Naive thymus-derived CD8-positive, alpha-beta T cell (primary cell): Measurements from ENCODE around the gene GNB2. TPM values are rescaled to one million over a fixed set of nuclear protein-coding genes. Genes with fewer than 3 reads are reported as not detected.
"Not testable (repeated sequence)": the region's sequence is repeated elsewhere in the genome, so short reads cannot be mapped to it uniquely, and the experiment has no call there.

ENCODE experiments used
- ATAC-seq, 2 donors: fragments of 150-1000 bp; cut with Tn5 transposase in 1 of 2; sonication (Bioruptor Pico), chemical (Tn5 transposase) in 1 of 2; 1 replicate in 1 of 2; 2 replicates in 1 of 2; pipeline ENCODE4 v1.10.0; 2021; ENCODE audit warnings: mild to moderate bottlenecking in 2 of 2, moderate library complexity in 2 of 2
- POLR2A ChIA-PET: fragments of 350-600 bp; sonication (Branson Sonifier 250); formaldehyde crosslinking; loops from one replicate; lab custom pipeline; 2021; ENCODE audit warnings: antibody characterized with exemption; lab: Charles Lee
- DNase-seq, 10 donors: peaks; one replicate each; pipeline versions ENCODE4 v3.0.0 to v3.0.0-alpha.2; 2020 to 2022
- H3K27ac Mint-ChIP-seq, 10 donors: one replicate each; pipeline ENCODE4 v1.8.0; 2020 to 2022; ENCODE audit warnings: mild to moderate bottlenecking in 10 of 10, mixed read lengths in 10 of 10, moderate library complexity in 4 of 10, inconsistent platforms in 1 of 10
- H3K27me3 Mint-ChIP-seq, 5 donors: one replicate each; pipeline ENCODE4 v1.8.0; 2021 to 2022; ENCODE audit warnings: mixed read lengths in 5 of 5
- H3K36me3 Mint-ChIP-seq, 3 donors: one replicate each; pipeline ENCODE4 v1.8.0; 2020 to 2022; ENCODE audit warnings: mixed read lengths in 3 of 3, mild to moderate bottlenecking in 2 of 3, inconsistent platforms in 1 of 3
- H3K4me1 Mint-ChIP-seq, 4 donors: one replicate each; pipeline ENCODE4 v1.8.0; 2021 to 2022; ENCODE audit warnings: mixed read lengths in 4 of 4
- H3K4me3 Mint-ChIP-seq, 10 donors: one replicate each; pipeline ENCODE4 v1.8.0; 2020 to 2022; ENCODE audit warnings: mild to moderate bottlenecking in 10 of 10, mixed read lengths in 10 of 10, moderate library complexity in 6 of 10, inconsistent platforms in 1 of 10
- H3K9me3 Mint-ChIP-seq, 9 donors: one replicate each; pipeline ENCODE4 v1.8.0; 2020 to 2022; ENCODE audit warnings: mixed read lengths in 9 of 9, mild to moderate bottlenecking in 3 of 9, inconsistent platforms in 1 of 9, moderate library complexity in 1 of 9
- polyA plus RNA-seq, 3 donors: library from polyadenylated mRNA; unstranded; fragments of 300-500 nt; fragmentation: Illumina TruSeq; gene quantifications; one replicate each; pipeline ENCODE4 v1.2.3, GENCODE V29; 2021
- total RNA-seq, 8 experiments: library from RNA in 2 of 8; stranded (reverse) in 2 of 8; gene quantifications; one replicate each; pipeline ENCODE4 v1.2.3 and lab custom pipeline; 2021 to 2026

GNB2 gene
- total and polyA plus RNA-seq, 5 experiments from 2014 or later = 34.8 to 118 (median 42.4) TPM

DNA sequence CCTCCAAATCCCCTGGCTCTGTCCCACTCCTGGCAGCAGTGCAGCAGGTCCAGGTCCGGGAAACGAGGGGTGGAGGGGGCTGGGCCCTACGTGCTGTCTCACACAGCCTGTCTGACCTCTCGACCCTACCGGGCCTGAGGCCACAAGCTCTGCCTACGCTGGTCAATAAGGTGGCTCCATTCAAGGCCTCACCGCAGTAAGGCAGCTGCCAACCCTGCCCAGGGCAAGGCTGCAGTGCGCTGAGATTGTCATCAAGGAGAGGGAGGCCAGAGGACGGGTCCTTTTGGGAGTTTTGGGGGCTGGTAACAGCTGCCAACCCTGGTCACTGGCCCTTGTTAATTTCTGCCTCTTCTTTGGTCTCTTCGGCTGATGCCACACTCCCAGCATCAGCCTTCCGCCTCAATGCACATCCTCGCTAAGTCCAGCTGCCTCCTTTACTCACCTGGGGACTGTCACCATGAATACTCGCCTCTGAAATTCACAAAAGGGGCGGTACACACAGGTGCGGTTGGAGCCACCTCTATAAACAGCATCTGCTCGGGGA is 50.3 kb downstream of the GNB2 start:
- Mint-ChIP-seq H3K4me3 (no peak overlapping the region), H3K27me3 (peaks cover 22 to 73% (median 43%) of the 10 kb centered on the region in 5 donors), H3K27ac (no peak overlapping the region), H3K36me3 (peaks cover 0 to 4% (median 0%) of the 10 kb centered on the region in 3 donors), H3K4me1 (peaks cover 2 to 6% (median 4%) of the 10 kb centered on the region in 4 donors), H3K9me3 (peaks cover 0 to 7% (median 3%) of the 10 kb centered on the region in 9 donors)
- POLR2A ChIA-PET = interaction anchor here (0.6 kb wide), 2 partner anchors 114 to 170 kb away, joined by 4 to 7 read pairs; no protein-coding TSS in a partner anchor
- DNase-seq (no peak), ATAC-seq (no peak)

DNA sequence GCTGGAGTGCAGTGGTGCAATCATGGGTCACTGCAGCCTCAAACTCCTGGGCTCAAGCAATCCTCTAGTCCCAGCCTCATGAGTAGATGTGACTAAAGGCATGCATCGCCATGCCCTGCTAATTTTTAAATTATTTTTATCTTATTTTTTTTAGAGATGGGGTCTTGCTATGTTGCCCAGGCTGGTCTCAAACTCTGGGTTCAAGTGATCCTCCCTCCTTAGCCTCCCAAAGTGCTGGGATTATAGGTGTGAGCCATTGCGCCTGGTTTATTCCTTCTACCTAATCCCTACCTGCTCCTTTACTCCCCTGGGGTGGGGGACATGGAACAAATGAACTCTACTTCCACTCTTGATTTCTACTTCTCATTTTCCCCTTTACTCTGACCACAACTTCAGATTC is 50.8 kb downstream of the GNB2 start:
- POLR2A ChIA-PET = interaction anchor here (1.0 kb wide), 1 partner anchor 160 kb away, joined by 3 read pairs; no protein-coding TSS in a partner anchor
- not testable (repeated sequence) for H3K4me1 Mint-ChIP-seq, DNase-seq, H3K4me3 Mint-ChIP-seq, H3K27ac Mint-ChIP-seq, H3K9me3 Mint-ChIP-seq, ATAC-seq, H3K36me3 Mint-ChIP-seq
- peaks cover 19 to 70% (median 38%) of the 10 kb centered on the region in 5 donors for H3K27me3 Mint-ChIP-seq

DNA sequence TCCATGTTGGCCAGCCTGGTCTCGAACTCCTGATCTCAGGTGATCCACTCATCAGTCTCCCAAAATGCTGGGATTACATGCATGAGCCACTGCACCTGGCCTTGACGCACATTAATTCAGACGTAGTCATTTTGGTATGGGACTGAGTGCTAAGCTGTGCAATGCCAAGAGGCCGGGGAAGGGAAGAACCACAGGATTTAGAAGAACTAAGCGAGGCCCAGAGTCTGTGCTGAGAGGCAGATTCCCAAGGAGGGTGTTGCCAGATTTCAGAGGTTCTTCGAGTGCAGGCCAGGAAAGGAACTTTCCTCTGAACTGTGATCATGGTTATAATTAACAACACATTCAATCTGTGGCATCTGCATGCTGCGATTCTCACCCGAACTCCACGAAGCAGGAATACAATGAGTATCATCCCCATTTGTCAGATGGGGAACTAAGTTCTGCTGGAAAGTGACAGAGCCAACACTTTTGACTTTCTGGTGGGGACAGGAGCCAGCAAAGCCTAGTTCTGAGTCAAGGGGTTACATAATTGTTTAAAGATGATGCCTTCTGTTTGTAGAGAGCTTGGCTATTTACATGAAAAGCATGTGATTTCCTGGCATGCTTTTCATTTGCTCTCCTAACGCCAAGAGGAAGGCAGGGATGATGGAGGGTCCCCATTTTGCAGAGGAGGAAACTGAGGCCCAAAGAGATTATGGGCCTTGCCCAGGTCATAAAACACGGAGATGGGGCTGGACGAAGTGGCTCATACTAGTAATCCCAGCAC is 53.6 kb downstream of the GNB2 start:
- Mint-ChIP-seq H3K36me3 (no peaks in the 10 kb centered on the region), H3K4me3 (no peak overlapping the region), H3K27ac (peak overlapping the region in 1 of 10 donors; percentile 24), H3K9me3 (no peaks in the 10 kb centered on the region), H3K27me3 (peaks cover 7 to 44% (median 24%) of the 10 kb centered on the region in 5 donors), H3K4me1 (peaks cover 2 to 6% (median 3%) of the 10 kb centered on the region in 4 donors)
- ATAC-seq (no peak), DNase-seq (no peak)
- POLR2A ChIA-PET = interaction anchor here (1.1 kb wide), 1 partner anchor 21 kb away, joined by 4 read pairs; the partner anchor contains the start of gene POP7

DNA sequence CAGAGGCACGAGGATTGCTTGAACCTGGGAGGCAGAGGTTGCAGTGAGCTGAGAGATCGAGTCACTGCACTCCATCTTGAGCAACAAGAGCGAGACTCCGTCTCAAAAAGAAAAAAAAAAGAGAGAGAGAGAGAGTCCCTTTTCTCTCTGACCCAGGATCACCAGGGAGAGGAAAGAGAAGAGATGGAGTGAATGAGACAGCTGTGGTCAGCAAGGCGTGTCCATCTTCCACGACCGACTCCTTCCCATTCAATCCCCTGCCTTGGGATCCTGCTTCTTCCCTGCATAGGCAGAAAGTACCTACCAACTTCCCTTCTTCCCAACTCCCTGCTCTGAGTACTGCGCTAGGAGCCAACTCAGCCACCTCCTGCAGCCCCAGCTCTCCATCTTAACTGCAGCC is 54.7 kb downstream of the GNB2 start:
- Mint-ChIP-seq H3K4me1 (peaks cover 2 to 6% (median 3%) of the 10 kb centered on the region in 4 donors), H3K27ac (peak overlapping the region in 1 of 10 donors; percentile 87), H3K9me3 (no peaks in the 10 kb centered on the region), H3K27me3 (peaks cover under 1 to 34% (median 17%) of the 10 kb centered on the region in 5 donors), H3K36me3 (no peaks in the 10 kb centered on the region), H3K4me3 (no peak overlapping the region)
- no peak for ATAC-seq
- DNase-seq = no peak
- POLR2A ChIA-PET = interaction anchor here (0.8 to 1.1 kb wide), 2 partner anchors 19 to 22 kb away, joined by 3 to 4 read pairs; partner anchors contain the start of gene POP7

Other genes with a start within 250 kb of the GNB2 start
- 10 to 100 TPM; 15.6 to 18.4 TPM for gene ZCWPW1, start 245.0 kb upstream of the GNB2 start, total RNA-seq
- gene ZCWPW1, start 245.0 kb upstream of the GNB2 start, polyA plus RNA-seq = 1 to 10 TPM; 3.1 to 9.3 (median 5.5) TPM
- 10 to 100 TPM; 64.8 to 66.8 TPM for gene MEPCE, start 243.9 kb upstream of the GNB2 start, total RNA-seq
- 10 to 100 TPM in 2 of 3 donors, 1 to 10 TPM in 1; 9.7 to 15.8 (median 11.3) TPM for gene MEPCE, start 243.9 kb upstream of the GNB2 start, polyA plus RNA-seq
- 10 to 100 TPM; 63.8 to 73.0 TPM for gene PPP1R35, start 237.2 kb upstream of the GNB2 start, total RNA-seq
- gene PPP1R35, start 237.2 kb upstream of the GNB2 start, polyA plus RNA-seq = 10 to 100 TPM; 20.7 to 40.6 (median 27.0) TPM
- 1 to 10 TPM; 4.0 to 4.5 TPM for gene SPACDR, start 209.5 kb upstream of the GNB2 start, total RNA-seq
- gene SPACDR, start 209.5 kb upstream of the GNB2 start, polyA plus RNA-seq = under 1 TPM in 2 of 3 donors, not detected in 1; 0.28 to 0.56 TPM
- 100 to 1,000 TPM; 128 to 129 TPM for gene TSC22D4, start 194.5 kb upstream of the GNB2 start, total RNA-seq
- gene TSC22D4, start 194.5 kb upstream of the GNB2 start, polyA plus RNA-seq = 10 to 100 TPM; 30.3 to 35.9 (median 31.0) TPM
- under 1 TPM in 1 of 2 experiments, not detected in 1; 0.44 TPM for gene NYAP1, start 189.8 kb upstream of the GNB2 start, total RNA-seq
- not detected for gene NYAP1, start 189.8 kb upstream of the GNB2 start, polyA plus RNA-seq
- gene AGFG2, start 134.5 kb upstream of the GNB2 start, total RNA-seq = 10 to 100 TPM; 19.0 to 22.0 TPM
- 10 to 100 TPM in 2 of 3 donors, 1 to 10 TPM in 1; 5.8 to 13.6 (median 11.5) TPM for gene AGFG2, start 134.5 kb upstream of the GNB2 start, polyA plus RNA-seq
- gene SAP25, start 99.8 kb upstream of the GNB2 start, total RNA-seq = 100 to 1,000 TPM; 102 to 118 TPM
- gene SAP25, start 99.8 kb upstream of the GNB2 start, polyA plus RNA-seq = under 1 TPM in 1 of 3 donors, not detected in 2; 0.42 TPM
- gene LRCH4, start 87.6 kb upstream of the GNB2 start, total RNA-seq = 100 to 1,000 TPM; 447 to 454 TPM
- gene LRCH4, start 87.6 kb upstream of the GNB2 start, polyA plus RNA-seq = 100 to 1,000 TPM; 131 to 180 (median 153) TPM
- gene FBXO24, start 87.4 kb upstream of the GNB2 start, total RNA-seq = 1 to 10 TPM; 2.5 to 3.6 TPM
- gene FBXO24, start 87.4 kb upstream of the GNB2 start, polyA plus RNA-seq = under 1 TPM; 0.60 to 0.95 (median 0.61) TPM
- 10 to 100 TPM in 1 of 2 experiments, 1 to 10 TPM in 1; 8.3 to 12.5 TPM for gene PCOLCE, start 71.4 kb upstream of the GNB2 start, total RNA-seq
- gene PCOLCE, start 71.4 kb upstream of the GNB2 start, polyA plus RNA-seq = 1 to 10 TPM in 1 of 3 donors, under 1 TPM in 2; 0.25 to 1.3 (median 0.64) TPM
- gene MOSPD3, start 61.2 kb upstream of the GNB2 start, total RNA-seq = 10 to 100 TPM; 13.0 to 16.4 TPM
- 10 to 100 TPM; 16.0 to 21.0 (median 20.0) TPM for gene MOSPD3, start 61.2 kb upstream of the GNB2 start, polyA plus RNA-seq
- 1 to 10 TPM; 2.6 to 5.9 TPM for gene TFR2, start 32.2 kb upstream of the GNB2 start, total RNA-seq
- 1 to 10 TPM in 1 of 3 donors, under 1 TPM in 2; 0.51 to 1.3 (median 0.79) TPM for gene TFR2, start 32.2 kb upstream of the GNB2 start, polyA plus RNA-seq
- not detected for gene ACTL6B, start 17.3 kb upstream of the GNB2 start, total RNA-seq
- gene ACTL6B, start 17.3 kb upstream of the GNB2 start, polyA plus RNA-seq = not detected
- gene GIGYF1, start 20.5 kb downstream of the GNB2 start, total RNA-seq = 100 to 1,000 TPM; 118 to 122 TPM
- gene GIGYF1, start 20.5 kb downstream of the GNB2 start, polyA plus RNA-seq = 1 to 10 TPM in 2 of 3 donors, under 1 TPM in 1; 0.83 to 3.0 (median 1.0) TPM
- 10 to 100 TPM; 16.9 to 17.5 TPM for gene POP7, start 32.4 kb downstream of the GNB2 start, total RNA-seq
- 10 to 100 TPM; 32.6 to 41.7 (median 33.0) TPM for gene POP7, start 32.4 kb downstream of the GNB2 start, polyA plus RNA-seq
- not detected for gene EPO, start 46.7 kb downstream of the GNB2 start, total RNA-seq
- not detected for gene EPO, start 46.7 kb downstream of the GNB2 start, polyA plus RNA-seq
- gene ZAN, start 59.9 kb downstream of the GNB2 start, total RNA-seq = not detected
- under 1 TPM in 1 of 3 donors, not detected in 2; 0.05 TPM for gene ZAN, start 59.9 kb downstream of the GNB2 start, polyA plus RNA-seq
- 10 to 100 TPM; 11.8 to 12.3 TPM for gene EPHB4, start 153.8 kb downstream of the GNB2 start, total RNA-seq
- under 1 TPM in 2 of 3 donors, not detected in 1; 0.18 to 0.46 TPM for gene EPHB4, start 153.8 kb downstream of the GNB2 start, polyA plus RNA-seq
- 10 to 100 TPM; 66.9 to 74.7 TPM for gene SLC12A9, start 179.0 kb downstream of the GNB2 start, total RNA-seq
- 1 to 10 TPM; 6.8 to 9.4 (median 8.0) TPM for gene SLC12A9, start 179.0 kb downstream of the GNB2 start, polyA plus RNA-seq
- 10 to 100 TPM; 14.3 to 16.2 TPM for gene TRIP6, start 193.6 kb downstream of the GNB2 start, total RNA-seq
- 1 to 10 TPM; 3.4 to 6.0 (median 4.9) TPM for gene TRIP6, start 193.6 kb downstream of the GNB2 start, polyA plus RNA-seq
- 100 to 1,000 TPM; 263 to 267 TPM for gene SRRT, start 201.4 kb downstream of the GNB2 start, total RNA-seq
- gene SRRT, start 201.4 kb downstream of the GNB2 start, polyA plus RNA-seq = 10 to 100 TPM; 51.1 to 69.4 (median 63.2) TPM
- gene UFSP1, start 216.0 kb downstream of the GNB2 start, total RNA-seq = 10 to 100 TPM in 1 of 2 experiments, 1 to 10 TPM in 1; 6.5 to 10.9 TPM
- gene UFSP1, start 216.0 kb downstream of the GNB2 start, polyA plus RNA-seq = 1 to 10 TPM; 1.1 to 2.7 (median 1.7) TPM
- gene ACHE, start 222.1 kb downstream of the GNB2 start, total RNA-seq = under 1 TPM; 0.19 to 0.52 TPM
- not detected for gene ACHE, start 222.1 kb downstream of the GNB2 start, polyA plus RNA-seq